HG03064 (cell line): Measurements from ENCODE around the gene OVOL2.
"Not testable (repeated sequence)": the region's sequence is repeated elsewhere in the genome, so short reads cannot be mapped to it uniquely, and the experiment has no call there.

ENCODE experiments used
- ATAC-seq: cut with Tn5 transposase; IDR thresholded peaks from one replicate; pipeline ENCODE4 v1.9.1; 2021; ENCODE audit warnings: low read depth; ENCODE audit not compliant: unreplicated experiment

Gene OVOL2

GRCh38 chr20:18058661-18059467 is 1.1 kb upstream of the OVOL2 start:
- ATAC-seq = no peak

DNA sequence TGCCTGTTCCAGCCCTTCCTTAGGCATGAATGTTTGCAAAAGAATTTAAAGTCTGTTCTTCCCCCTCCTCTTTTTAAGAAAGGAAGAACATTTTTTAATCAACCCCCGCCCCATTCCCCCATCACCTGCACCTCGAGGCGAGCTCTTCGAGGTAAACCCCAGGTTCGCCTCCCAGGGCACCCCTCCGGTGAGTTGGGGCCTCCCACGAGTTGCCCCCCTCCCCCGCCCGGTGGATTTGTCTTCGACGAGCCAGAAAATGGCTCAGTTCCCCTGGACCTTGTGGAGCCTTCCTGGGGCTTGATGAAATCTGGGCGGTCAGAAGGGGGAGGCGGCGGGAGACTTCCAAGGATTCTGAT is 256 bp upstream of the OVOL2 start:
- no peak for ATAC-seq

GRCh38 chr20:18056174-18057100 is 1.3 kb downstream of the OVOL2 start:
- ATAC-seq = no peak

DNA sequence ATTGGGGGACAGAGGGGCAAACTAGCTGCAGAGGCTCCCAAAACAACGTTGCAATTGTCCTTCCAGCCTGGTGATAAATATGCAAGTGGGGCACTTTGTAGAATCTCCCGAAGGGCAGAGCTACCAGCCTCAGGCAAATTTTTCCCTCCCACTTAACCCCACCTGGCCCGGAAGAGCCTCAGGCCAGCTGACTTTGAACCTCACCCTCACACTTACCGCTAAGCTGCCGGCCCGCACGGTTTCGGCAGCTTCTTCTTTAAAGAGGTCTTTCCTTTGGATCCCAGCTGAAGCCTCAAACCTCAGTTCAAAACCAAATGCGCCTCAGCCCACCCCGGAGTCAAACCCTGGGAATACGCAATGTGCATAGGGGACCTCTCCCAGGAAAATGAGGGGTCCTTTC is 2.5 kb downstream of the OVOL2 start:
- ATAC-seq = no peak

DNA sequence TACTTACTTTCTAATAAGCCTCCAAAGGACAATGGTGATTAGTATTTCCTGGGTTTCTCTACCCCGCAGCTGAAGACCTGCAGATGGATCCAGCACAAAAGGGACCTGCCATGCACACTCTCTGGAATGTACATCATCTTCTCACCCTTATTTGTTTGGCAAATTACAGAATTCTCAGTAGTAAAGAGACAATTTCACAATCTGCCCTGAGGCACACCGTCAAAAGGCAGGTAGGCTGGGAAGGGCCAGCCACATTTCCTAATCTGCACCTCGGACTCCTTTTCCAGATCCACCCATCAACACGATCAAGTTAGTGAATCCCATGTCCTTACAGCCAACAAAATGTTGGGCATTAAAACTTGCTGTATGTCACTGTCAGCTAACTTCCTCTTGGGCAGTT is 4.9 kb downstream of the OVOL2 start:
- ATAC-seq = no peak

DNA sequence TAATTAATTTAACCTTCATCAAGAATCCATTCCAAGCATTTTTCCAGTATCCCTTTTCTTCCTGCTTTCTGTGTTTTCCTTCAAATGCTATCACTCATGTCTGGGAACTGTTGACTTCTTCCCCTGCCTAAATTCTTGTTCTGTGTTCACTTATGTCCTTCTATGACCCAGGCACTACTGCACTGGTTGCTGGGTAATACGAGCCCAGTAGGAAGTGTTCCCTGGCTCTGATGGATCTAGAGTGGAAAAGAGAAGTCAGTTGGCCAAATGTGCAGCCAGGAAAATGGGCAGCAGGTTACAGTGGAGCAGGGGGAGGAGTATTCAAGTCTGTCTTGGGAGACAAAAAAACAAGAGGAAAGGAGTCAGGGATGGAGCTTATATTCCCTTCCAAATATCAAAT is 7.1 kb downstream of the OVOL2 start:
- ATAC-seq = no peak

GRCh38 chr20:18048176-18048575 is 9.5 kb downstream of the OVOL2 start:
- ATAC-seq = no peak

GRCh38 chr20:18046535-18046934 is 11.2 kb downstream of the OVOL2 start:
- ATAC-seq = no peak

GRCh38 chr20:18042229-18042628 is 15.5 kb downstream of the OVOL2 start:
- no peak for ATAC-seq

DNA sequence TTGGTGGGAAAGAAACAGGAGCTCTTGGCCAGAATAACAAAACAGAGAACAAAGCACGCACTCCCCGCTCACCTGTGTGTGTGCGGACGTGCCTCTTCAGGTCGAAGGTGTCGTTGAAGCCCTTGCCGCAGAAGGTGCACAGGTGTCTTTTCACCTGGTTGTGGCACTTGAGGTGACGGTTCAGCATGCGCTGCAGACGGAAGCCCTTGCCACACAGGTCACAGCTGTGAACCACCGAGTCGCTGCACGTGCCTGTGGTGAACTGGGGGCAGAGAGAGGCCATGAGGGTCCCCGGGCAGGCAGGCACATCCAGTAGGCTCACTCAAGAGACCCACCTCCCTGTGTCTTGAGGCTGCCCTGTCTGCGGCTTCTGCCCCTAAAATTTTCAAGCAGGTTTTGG is 16.3 kb downstream of the OVOL2 start:
- ATAC-seq = no peak

DNA sequence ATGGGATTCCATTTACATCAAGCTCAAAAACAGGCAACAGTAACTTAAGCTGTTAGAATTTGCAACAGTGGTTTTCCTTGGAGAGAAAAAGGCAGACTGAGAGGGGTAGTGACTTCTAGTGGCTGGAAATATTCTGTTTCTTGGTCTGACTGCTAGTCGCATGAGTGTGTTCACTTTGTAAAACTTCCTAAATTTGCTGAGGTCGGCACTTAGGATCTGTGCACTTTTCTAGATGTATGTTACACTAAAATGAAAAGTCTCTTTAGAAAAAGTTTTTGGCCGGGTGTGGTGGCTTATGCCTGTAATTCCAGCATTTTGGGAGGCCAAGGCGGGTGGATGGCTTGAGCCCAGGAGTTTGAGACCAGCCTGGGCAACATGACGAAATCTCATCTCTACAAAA is 18.7 kb downstream of the OVOL2 start:
- ATAC-seq = no peak

- ATAC-seq = no peak
Observed at GRCh38 chr20:18034039-18034438, 23.7 kb downstream of the OVOL2 start.

DNA sequence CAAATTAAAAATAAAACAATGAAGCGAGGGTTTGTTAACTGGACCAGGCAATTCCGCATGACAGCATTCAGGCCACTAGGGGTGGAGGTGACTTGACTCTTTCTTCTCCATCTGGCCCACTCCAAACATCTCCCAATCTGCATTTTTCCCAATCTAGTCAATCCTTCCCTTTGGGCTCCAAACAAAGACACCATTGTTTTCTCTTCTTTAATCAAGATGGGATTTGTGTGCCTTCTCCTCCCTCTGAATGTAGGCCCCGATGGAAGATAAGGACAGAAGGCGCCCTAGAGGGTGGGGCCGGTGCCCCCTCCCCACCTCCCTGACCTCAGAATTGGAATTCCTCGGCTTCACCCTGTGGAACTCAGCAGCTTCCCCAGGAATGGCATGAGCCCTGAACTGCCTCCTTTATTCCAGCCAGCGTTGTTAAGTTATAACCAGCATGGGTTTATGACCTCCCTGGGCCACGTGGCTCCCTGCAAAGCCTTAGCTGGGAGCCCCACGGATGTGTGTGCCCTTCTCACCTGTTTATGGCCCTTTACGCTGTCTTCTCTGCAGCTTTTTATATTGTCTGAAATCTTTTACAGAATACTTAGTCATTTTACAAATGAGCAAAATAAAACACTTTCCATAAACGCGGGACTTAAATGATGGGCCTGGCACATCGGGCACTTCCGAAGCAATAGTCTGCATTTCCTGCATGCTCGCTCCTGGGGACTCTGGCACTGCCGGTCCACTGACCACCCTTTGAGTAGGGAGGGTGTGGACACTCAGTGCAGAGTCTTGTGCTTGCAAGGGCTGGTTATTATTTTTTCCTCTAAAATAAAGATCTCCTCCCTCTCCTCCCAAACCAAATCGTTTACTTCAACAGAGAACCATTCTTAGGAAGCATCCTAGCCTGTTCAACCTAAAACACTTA is 24.5 kb downstream of the OVOL2 start:
- no peak for ATAC-seq

GRCh38 chr20:18031888-18032509 is 25.7 kb downstream of the OVOL2 start:
- ATAC-seq = no peak

GRCh38 chr20:18031050-18031449 is 26.7 kb downstream of the OVOL2 start:
- no peak for ATAC-seq

DNA sequence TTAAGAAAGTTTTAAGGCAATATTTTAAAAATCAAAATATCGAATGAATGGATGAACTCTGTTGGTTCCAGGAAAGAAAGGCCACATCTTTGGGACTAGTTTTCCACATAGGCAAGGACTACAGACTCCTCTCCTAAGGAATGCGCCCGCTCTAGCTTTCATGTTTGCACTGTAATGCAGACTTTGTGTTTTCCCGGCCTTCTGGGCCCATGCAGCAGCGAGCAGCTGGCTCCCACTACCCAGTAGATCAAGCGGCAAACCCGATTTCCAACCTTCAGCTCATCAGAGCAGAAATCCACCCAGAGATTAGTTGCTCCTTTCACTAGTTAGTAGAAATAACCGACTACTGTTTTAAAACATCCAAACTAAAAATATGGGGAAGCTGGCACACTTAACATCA is 27.7 kb downstream of the OVOL2 start:
- ATAC-seq = no peak

DNA sequence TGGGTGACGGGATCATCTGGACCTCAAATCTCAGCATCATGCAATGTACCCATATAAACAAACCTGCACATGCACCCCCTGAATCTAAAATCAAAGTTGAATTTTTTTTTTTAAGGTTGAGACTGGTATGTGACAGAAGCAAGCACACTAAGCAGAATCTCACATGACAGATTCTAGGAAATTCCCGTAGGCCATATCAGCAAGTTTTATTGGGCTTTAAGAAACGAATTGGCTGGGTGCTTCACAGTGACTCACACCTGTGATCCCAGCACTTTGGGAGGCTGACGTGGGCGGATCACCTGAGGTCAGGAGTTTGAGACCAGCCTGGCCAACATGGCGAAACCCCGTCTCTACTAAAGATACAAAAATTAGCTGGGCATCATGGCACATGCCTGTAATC is 30.7 kb downstream of the OVOL2 start:
- not testable (repeated sequence) for ATAC-seq

- ATAC-seq = no peak
Observed at GRCh38 chr20:18024606-18025127, 33.0 kb downstream of the OVOL2 start.

GRCh38 chr20:18020931-18021330 is 36.8 kb downstream of the OVOL2 start:
- no peak for ATAC-seq

- ATAC-seq = no peak
Observed at GRCh38 chr20:18019068-18019467, 38.6 kb downstream of the OVOL2 start.
